Epithelial cell of proximal tubule (primary cell): ENCODE data around the gene GRB7. TPM values are rescaled to one million over a fixed set of nuclear protein-coding genes. Genes with fewer than 3 reads are reported as not detected.
"Not testable (repeated sequence)": the region's sequence is repeated elsewhere in the genome, so short reads cannot be mapped to it uniquely, and the experiment has no call there.

Source experiments
- DNase-seq: peaks from one replicate; pipeline ENCODE4 v3.0.0-alpha.2; 2011; ENCODE audit warnings: low read depth
- H3K4me3 ChIP-seq: 2 replicates; pipeline ENCODE4 v1.5.1; 2011; ENCODE audit warnings: low read depth, mild to moderate bottlenecking, low read length
- total RNA-seq: library from RNA; depleted of rRNA; stranded (reverse); fragments of >200 nt; gene quantifications from 2 replicates; pipeline ENCODE4 v1.2.3, GENCODE V29; 2015
- TF ChIP-seq, protein P1 (sequence below): conservative IDR thresholded peaks from 2 replicates; pipeline ENCODE4 v1.5.1; 2012; ENCODE audit warnings: low read depth, mild to moderate bottlenecking, low read length

The GRB7 gene
- total RNA-seq, 1 donor from 2014 or later, result 42.0 TPM

GRCh38 chr17:39719563-39720355, 18.0 kb upstream of the GRB7 start:
- no peak overlapping the region for H3K4me3 ChIP-seq
- no peak for DNase-seq
- TF ChIP-seq, protein P1, sequence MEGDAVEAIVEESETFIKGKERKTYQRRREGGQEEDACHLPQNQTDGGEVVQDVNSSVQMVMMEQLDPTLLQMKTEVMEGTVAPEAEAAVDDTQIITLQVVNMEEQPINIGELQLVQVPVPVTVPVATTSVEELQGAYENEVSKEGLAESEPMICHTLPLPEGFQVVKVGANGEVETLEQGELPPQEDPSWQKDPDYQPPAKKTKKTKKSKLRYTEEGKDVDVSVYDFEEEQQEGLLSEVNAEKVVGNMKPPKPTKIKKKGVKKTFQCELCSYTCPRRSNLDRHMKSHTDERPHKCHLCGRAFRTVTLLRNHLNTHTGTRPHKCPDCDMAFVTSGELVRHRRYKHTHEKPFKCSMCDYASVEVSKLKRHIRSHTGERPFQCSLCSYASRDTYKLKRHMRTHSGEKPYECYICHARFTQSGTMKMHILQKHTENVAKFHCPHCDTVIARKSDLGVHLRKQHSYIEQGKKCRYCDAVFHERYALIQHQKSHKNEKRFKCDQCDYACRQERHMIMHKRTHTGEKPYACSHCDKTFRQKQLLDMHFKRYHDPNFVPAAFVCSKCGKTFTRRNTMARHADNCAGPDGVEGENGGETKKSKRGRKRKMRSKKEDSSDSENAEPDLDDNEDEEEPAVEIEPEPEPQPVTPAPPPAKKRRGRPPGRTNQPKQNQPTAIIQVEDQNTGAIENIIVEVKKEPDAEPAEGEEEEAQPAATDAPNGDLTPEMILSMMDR, result no peak

- H3K4me3 ChIP-seq, result no peak overlapping the region
- TF ChIP-seq, protein P1, result no peak
- no peak for DNase-seq
These were observed 15.6 kb upstream of the GRB7 start for GRCh38 chr17:39722104-39722503.

DNA sequence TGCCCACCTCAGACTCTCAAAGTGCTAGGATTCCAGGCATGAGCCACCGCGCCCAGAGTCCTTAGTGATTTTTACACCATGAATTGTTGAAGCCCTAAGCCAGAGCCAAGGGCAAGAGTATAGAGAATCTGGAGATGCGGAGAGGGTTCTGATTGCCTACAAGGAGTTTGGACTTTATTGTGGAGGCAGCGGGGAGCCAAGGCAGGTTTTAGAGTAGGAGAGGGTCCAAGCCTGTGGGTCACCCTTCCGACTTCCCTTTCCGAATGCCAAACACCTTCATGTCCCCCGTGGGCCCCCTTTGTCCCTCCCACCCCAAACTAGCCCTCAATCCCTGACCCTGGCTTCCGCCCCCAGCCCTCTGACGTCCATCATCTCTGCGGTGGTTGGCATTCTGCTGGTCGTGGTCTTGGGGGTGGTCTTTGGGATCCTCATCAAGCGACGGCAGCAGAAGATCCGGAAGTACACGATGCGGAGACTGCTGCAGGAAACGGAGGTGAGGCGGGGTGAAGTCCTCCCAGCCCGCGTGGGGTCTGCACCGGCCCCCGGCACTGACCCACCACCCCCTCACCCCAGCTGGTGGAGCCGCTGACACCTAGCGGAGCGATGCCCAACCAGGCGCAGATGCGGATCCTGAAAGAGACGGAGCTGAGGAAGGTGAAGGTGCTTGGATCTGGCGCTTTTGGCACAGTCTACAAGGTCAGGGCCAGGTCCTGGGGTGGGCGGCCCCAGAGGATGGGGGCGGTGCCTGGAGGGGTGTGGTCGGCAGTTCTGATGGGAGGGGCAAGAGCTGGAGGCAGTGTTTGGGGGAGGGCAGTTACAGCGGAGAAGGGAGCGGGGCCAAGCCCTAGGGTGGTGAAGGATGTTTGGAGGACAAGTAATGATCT, 14.5 kb upstream of the GRB7 start:
- TF ChIP-seq, protein P1, result no peak
- H3K4me3 ChIP-seq, result no peak overlapping the region
- DNase-seq, result no peak

GRCh38 chr17:39724731-39725130, 13.0 kb upstream of the GRB7 start:
- TF ChIP-seq, protein P1, result no peak
- DNase-seq, result no peak
- no peak overlapping the region for H3K4me3 ChIP-seq

DNA sequence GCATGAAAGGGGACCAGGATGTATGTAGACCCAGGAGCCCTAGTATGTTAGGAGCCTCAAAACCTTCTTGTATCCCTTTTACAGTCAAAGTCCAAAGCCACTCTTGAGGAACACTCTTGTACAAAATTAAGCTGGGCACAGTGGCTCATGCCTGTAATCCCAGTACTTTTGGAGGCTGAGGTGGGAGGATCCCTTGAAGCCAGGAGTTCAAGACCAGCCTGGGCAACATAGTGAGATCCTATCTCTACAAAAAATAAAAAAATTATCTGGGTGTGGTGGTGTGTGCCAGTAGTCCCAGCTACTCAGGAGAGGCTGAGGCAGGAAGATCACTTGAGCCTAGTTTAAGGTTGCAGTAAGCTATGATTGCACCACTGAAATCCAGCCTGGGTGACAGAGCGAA, 11.8 kb upstream of the GRB7 start:
- not testable (repeated sequence) for DNase-seq

DNA sequence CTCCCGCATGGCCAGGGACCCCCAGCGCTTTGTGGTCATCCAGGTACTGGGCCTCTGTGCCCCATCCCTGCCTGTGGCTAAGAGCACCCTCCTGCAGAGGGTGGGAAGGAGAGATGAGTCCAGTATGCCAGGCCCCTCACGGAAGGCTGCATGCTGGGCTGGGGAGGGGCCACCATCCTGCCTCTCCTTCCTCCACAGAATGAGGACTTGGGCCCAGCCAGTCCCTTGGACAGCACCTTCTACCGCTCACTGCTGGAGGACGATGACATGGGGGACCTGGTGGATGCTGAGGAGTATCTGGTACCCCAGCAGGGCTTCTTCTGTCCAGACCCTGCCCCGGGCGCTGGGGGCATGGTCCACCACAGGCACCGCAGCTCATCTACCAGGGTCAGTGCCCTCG, 11.1 kb upstream of the GRB7 start:
- TF ChIP-seq, protein P1, result no peak
- no peak overlapping the region for H3K4me3 ChIP-seq
- DNase-seq, result no peak

More for the DNA sequence above, 11.8 kb upstream of the GRB7 start:
- H3K4me3 ChIP-seq, result not testable (repeated sequence)

DNA sequence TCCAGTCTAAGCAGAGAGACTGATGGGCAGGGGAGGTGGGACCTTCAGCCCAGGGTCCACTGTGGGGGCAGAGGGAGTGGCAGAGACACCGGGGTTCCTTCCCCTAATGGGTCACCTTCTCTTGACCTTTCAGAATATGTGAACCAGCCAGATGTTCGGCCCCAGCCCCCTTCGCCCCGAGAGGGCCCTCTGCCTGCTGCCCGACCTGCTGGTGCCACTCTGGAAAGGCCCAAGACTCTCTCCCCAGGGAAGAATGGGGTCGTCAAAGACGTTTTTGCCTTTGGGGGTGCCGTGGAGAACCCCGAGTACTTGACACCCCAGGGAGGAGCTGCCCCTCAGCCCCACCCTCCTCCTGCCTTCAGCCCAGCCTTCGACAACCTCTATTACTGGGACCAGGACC, 10.2 kb upstream of the GRB7 start:
- TF ChIP-seq, protein P1, result no peak
- no peak for DNase-seq
- H3K4me3 ChIP-seq, result no peak overlapping the region
